HEK293T (cell line): ENCODE measurements around the gene SMCR8.
"Not testable (repeated sequence)": the region's sequence is repeated elsewhere in the genome, so short reads cannot be mapped to it uniquely, and the experiment has no call there.

Experiments
- FOXA1 ChIP-seq: fragments of 450-650 bp; IDR thresholded peaks from 2 replicates; pipeline ENCODE4 v1.6.1; 2016; ENCODE audit warnings: mild to moderate bottlenecking
- FOXK2 ChIP-seq: fragments of 450-650 bp; IDR thresholded peaks from 2 replicates; pipeline ENCODE4 v1.6.1; 2016; ENCODE audit warnings: mild to moderate bottlenecking
- FOXM1 ChIP-seq: fragments of 450-650 bp; IDR thresholded peaks from 2 replicates; pipeline ENCODE4 v1.6.1; 2017; ENCODE audit warnings: mild to moderate bottlenecking, borderline replicate concordance
- SUZ12 ChIP-seq: fragments of 450-650 bp; IDR thresholded peaks from 2 replicates; pipeline ENCODE4 v1.6.1; 2016; ENCODE audit warnings: mild to moderate bottlenecking
- TARDBP ChIP-seq: fragments of 450-650 bp; IDR thresholded peaks from 2 replicates; pipeline ENCODE4 v1.6.1; 2016

DNA sequence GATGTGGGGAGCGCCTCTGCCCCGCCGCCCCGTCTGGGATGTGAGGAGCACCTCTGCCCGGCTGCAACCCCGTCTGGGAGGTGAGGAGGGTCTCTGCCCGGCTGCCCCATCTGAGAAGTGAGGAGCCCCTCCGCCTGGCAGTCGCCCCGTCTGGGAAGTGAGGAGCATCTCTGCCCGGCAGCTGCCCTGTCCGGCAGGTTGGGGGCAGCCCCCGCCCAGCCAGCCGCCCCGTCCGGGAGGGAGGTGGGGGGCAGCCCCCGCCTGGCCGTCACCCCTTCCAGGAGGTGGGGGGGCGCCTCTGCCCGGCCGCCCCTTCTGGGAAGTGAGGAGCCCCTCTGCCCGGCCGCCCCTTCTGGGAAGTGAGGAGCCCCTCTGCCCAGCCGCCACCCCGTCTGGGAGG, 23.1 kb downstream of the SMCR8 start:
- TF ChIP-seq FOXK2, FOXM1, SUZ12, FOXA1, TARDBP: not testable (repeated sequence)
